GM12878 (cell line): ENCODE data around the gene PCBP4. TPM values are rescaled to one million over a fixed set of nuclear protein-coding genes. Genes with fewer than 3 reads are reported as not detected.

Experiments used
- ATAC-seq: fragments of 200-7000 bp; cut with Tn5 transposase; 3 replicates; pipeline ENCODE4 v1.9.1; 2020; ENCODE audit warnings: mild to moderate bottlenecking, moderate library complexity
- BruUV-seq: library from RNA; stranded (reverse); fragments of 400-500 nt; replicated peaks from 2 replicates; lab custom pipeline; 2021; lab: Mats Ljungman, UMichigan
- CTCF ChIA-PET: fragments of 300-600 bp; sonication (Branson Sonifier 250); formaldehyde crosslinking; extraction: SDS; loops from one replicate; lab custom pipeline; 2021; ENCODE audit warnings: inconsistent platforms; lab: Yijun Ruan, JAX
- POLR2A ChIA-PET: fragments of 350-600 bp; formaldehyde crosslinking; extraction: SDS; loops from one replicate; lab custom pipeline; 2021; ENCODE audit warnings: inconsistent platforms; lab: Charles Lee
- RAD21 ChIA-PET: fragments of 300-600 bp; sonication (Branson Sonifier 250); formaldehyde crosslinking; loops from one replicate; lab custom pipeline; 2023; ENCODE audit warnings: antibody characterized with exemption; ENCODE audit not compliant: unreplicated experiment; lab: Charles Lee
- SMC1A ChIA-PET: fragments of 300-600 bp; sonication (Branson Sonifier 250); formaldehyde crosslinking; loops from one replicate; lab custom pipeline; 2023; ENCODE audit not compliant: unreplicated experiment, uncharacterized antibody; lab: Charles Lee
- DNase-seq: peaks from one replicate; pipeline ENCODE4 v3.0.0-alpha.2; 2011; ENCODE audit warnings: low read depth, low spot score
- FAIRE-seq: peaks from 3 replicates; lab custom pipeline; 2011; peaks lifted over from hg19 to GRCh38; lab: Jason Lieb, UNC
- H2AFZ ChIP-seq: 2 replicates; pipeline ENCODE4 v1.6.0; 2011; ENCODE audit warnings: low read depth, low read length, control low read depth; ENCODE audit not compliant: control insufficient read depth
- H3K27ac ChIP-seq: 2 replicates; pipeline ENCODE4 v1.5.1; 2011; ENCODE audit warnings: control low read depth; ENCODE audit not compliant: control insufficient read depth, insufficient read depth
- H3K27me3 ChIP-seq, 2 experiments: replicated peaks in 1 of 2; 2 replicates each; pipeline versions ENCODE4 v1.6.0 to v1.6.1; 2011; ENCODE audit warnings: low read length in 1 of 2; ENCODE audit not compliant: control insufficient read depth in 2 of 2, insufficient read depth in 2 of 2
- H3K36me3 ChIP-seq, 2 experiments: 2 replicates each; pipeline ENCODE4 v1.5.1; 2011; ENCODE audit warnings: low read length in 1 of 2; ENCODE audit not compliant: control insufficient read depth in 2 of 2, insufficient read depth in 2 of 2
- H3K4me1 ChIP-seq: 2 replicates; pipeline ENCODE4 v1.6.1; 2011; ENCODE audit warnings: mild to moderate bottlenecking, low read length, moderate library complexity, mixed read lengths; ENCODE audit not compliant: control insufficient read depth, insufficient read depth
- H3K4me2 ChIP-seq: 2 replicates; pipeline ENCODE4 v1.6.0; 2011; ENCODE audit warnings: control low read depth; ENCODE audit not compliant: control insufficient read depth, insufficient read depth
- H3K4me3 ChIP-seq: fragments of 200-600 bp; sonication (generic); 2 replicates; pipeline ENCODE4 v1.5.1; 2016
- H3K79me2 ChIP-seq: 2 replicates; pipeline ENCODE4 v1.6.0; 2011; ENCODE audit warnings: low read length; ENCODE audit not compliant: control insufficient read depth, insufficient read depth
- H3K9ac ChIP-seq: 2 replicates; pipeline ENCODE4 v1.8.0; 2011; ENCODE audit warnings: low read length, control low read depth, mixed read lengths; ENCODE audit not compliant: control insufficient read depth, insufficient read depth
- H3K9me3 ChIP-seq: replicated peaks from 3 replicates; pipeline ENCODE4 v1.5.1; 2011; ENCODE audit warnings: mild to moderate bottlenecking, low read length; ENCODE audit not compliant: control insufficient read depth, insufficient read depth
- H4K20me1 ChIP-seq: 2 replicates; pipeline ENCODE4 v1.6.0; 2011; ENCODE audit not compliant: control insufficient read depth, insufficient read depth
- BMI1 ChIP-seq: fragments of 450-650 bp; IDR thresholded peaks from 2 replicates; pipeline ENCODE4 v1.6.1; 2016; ENCODE audit warnings: mild to moderate bottlenecking, moderate library complexity, borderline replicate concordance
- HDGF ChIP-seq: fragments of 450-650 bp; IDR thresholded peaks from 2 replicates; pipeline ENCODE4 v1.6.1; 2016; ENCODE audit warnings: antibody characterized with exemption
- NFXL1 ChIP-seq: fragments of 450-650 bp; IDR thresholded peaks from 2 replicates; pipeline ENCODE4 v1.6.1; 2017; ENCODE audit warnings: antibody characterized with exemption, mild to moderate bottlenecking, borderline replicate concordance
- POLR2AphosphoS5 ChIP-seq: IDR thresholded peaks from 2 replicates; pipeline ENCODE4 v1.6.1; 2011; ENCODE audit warnings: mild to moderate bottlenecking, low read length, inconsistent platforms
- RBBP5 ChIP-seq: fragments of 200-600 bp; sonication (generic); conservative IDR thresholded peaks from 2 replicates; pipeline ENCODE4 v1.6.1; 2016
- RELA ChIP-seq: fragments of 450-650 bp; IDR thresholded peaks from 2 replicates; pipeline ENCODE4 v1.8.0; 2014; ENCODE audit warnings: borderline replicate concordance; ENCODE audit not compliant: partially characterized antibody
- SMAD5 ChIP-seq: IDR thresholded peaks from 2 replicates; pipeline ENCODE4 v1.6.1; 2016; ENCODE audit warnings: antibody characterized with exemption, low read depth
- TBL1XR1 ChIP-seq: IDR thresholded peaks from 2 replicates; pipeline ENCODE4 v1.6.1; 2012; ENCODE audit warnings: low read depth, low read length, improper control_type of control experiment
- ZBED1 ChIP-seq: IDR thresholded peaks from 2 replicates; pipeline ENCODE4 v1.6.1; 2016; ENCODE audit warnings: borderline replicate concordance
- ZNF384 ChIP-seq: IDR thresholded peaks from 2 replicates; pipeline ENCODE4 v1.6.1; 2012; ENCODE audit warnings: low read depth, mild to moderate bottlenecking, low read length, improper control_type of control experiment, borderline replicate concordance
- WGBS: methylation state at CpG from one replicate; pipeline ENCODE4 v1.1.6; 2016; ENCODE audit warnings: low lambda C conversion rate; ENCODE audit not compliant: insufficient replicate concordance, insufficient coverage; ENCODE audit errors: missing lambda C conversion rate; 5-methylcytosine and 5-hydroxymethylcytosine counted together
- in situ Hi-C: fragments of 300-500 bp; cut with MboI; formaldehyde crosslinking; loops from 9 replicates; pipeline ENCODE4 v1.14.3; 2018; ENCODE audit warnings: mixed read lengths
- intact Hi-C: fragments of 100-400 bp; cut with micrococcal nuclease; formaldehyde crosslinking; loops from one replicate; pipeline ENCODE4 v1.14.2; 2022; ENCODE audit not compliant: unreplicated experiment
- polyA plus RNA-seq, 11 experiments: library from polyadenylated mRNA; depleted of rRNA in 4 of 11; unstranded in 6 of 11; stranded (reverse) in 5 of 11; fragments of >200 nt; fragmentation: Nextera tagmentation in 4 of 11; fragmentation: Illumina TruSeq in 1 of 11; extraction: Ambion mirVana in 4 of 11; extraction: Trizol in 1 of 11; gene quantifications; 1 replicate in 1 of 11; 2 replicates in 10 of 11; pipeline versions ENCODE4 v1.2.1 to v1.2.3, GENCODE V29; 2011 to 2016; ENCODE audit warnings: inconsistent platforms in 2 of 11, missing spikeins in 2 of 11, low read depth in 1 of 11
- total RNA-seq, 4 experiments: library from RNA; depleted of rRNA in 3 of 4; stranded (reverse); fragments of >200 nt in 3 of 4; fragmentation: Illumina TruSeq in 1 of 4; extraction: Trizol in 1 of 4; gene quantifications; 2 replicates each; pipeline versions ENCODE4 v1.2.1 to v1.2.3, GENCODE V29; 2013 to 2021
- TF ChIP-seq, protein P1 (sequence below): fragments of 450-650 bp; IDR thresholded peaks from 2 replicates; pipeline ENCODE4 v1.6.1; 2016; ENCODE audit warnings: mild to moderate bottlenecking
- TF ChIP-seq, protein P2 (sequence below): fragments of 450-650 bp; formaldehyde crosslinking; IDR thresholded peaks from 2 replicates; pipeline ENCODE4 v1.4.0; 2020; ENCODE audit warnings: mild to moderate bottlenecking, moderate library complexity
- TF ChIP-seq, protein P3 (sequence below): fragments of 450-650 bp; IDR thresholded peaks from 2 replicates; pipeline ENCODE4 v1.6.1; 2017; ENCODE audit warnings: antibody characterized with exemption, mild to moderate bottlenecking, moderate library complexity

The PCBP4 gene
- total and polyA plus RNA-seq, 10 of the 15 experiments (the other 5 are each of a cell fraction or from before 2014, with no cell fraction given): 0.05 to 14.5 (median 4.2) TPM

DNA sequence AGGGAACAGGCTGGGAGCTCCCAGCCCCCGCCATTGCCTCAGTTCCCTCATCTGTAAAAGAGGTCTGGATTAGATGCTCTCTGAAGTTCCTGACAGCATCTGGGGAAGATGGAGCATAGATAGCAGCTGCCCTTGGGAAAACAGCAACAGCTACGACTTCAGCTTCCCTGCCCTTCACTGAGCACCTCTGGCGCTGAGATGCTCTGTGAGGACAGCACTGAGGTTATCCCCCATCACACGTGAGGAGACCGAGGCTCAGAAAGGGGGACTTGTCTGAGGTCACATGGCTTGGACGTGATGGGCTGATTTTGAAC is 39.5 kb upstream of the PCBP4 start (continued):
- TF ChIP-seq ZBED1 (no peak), BMI1 (no peak), NFXL1 (no peak), TBL1XR1 (no peak), HDGF (no peak), POLR2AphosphoS5 (no peak), SMAD5 (no peak)
- TF ChIP-seq, protein P1, sequence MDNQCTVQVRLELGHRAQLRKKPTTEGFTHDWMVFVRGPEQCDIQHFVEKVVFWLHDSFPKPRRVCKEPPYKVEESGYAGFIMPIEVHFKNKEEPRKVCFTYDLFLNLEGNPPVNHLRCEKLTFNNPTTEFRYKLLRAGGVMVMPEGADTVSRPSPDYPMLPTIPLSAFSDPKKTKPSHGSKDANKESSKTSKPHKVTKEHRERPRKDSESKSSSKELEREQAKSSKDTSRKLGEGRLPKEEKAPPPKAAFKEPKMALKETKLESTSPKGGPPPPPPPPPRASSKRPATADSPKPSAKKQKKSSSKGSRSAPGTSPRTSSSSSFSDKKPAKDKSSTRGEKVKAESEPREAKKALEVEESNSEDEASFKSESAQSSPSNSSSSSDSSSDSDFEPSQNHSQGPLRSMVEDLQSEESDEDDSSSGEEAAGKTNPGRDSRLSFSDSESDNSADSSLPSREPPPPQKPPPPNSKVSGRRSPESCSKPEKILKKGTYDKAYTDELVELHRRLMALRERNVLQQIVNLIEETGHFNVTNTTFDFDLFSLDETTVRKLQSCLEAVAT: no peak

DNA sequence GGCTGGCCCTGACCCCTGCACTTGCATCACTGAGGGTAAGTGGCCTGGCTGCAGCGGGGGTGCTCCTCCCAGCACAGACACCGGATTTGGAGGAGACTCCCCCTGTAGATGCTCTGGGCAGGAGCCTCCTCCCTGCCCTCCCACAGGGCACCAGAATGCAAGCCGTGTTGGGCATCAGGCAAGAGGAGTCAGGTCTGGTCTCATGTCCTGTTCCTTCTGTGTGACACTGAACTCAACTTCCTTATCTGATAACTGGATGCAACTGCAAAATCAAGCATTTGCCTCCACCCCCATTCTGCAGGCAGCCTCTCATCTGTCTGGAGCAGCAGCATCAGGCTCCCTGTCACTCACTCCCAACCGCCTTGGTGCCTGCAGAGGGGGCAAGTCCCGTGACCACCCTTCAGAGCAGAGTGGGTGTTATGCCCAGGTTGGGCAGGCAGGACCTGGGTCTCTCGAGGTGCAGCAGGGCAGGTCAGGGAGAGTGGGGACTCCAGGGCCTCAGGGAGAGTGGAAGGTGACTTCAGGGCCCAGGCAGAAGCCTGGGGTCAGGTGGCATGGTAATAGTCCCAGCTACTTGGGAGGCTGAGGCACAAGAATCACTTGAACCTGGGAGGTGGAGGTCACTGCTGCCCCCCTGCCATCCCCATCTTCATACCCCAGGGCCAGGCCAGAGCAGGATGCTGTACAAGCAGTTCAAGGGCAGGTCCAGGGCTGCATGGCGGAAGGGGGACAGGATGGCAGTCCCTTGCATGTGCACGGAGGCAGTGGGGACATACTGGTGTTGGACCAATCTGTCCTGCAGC is 39.0 kb upstream of the PCBP4 start:
- ChIA-PET RAD21 (interaction anchor here (1.0 to 8.5 kb wide), 8 partner anchors 15 to 138 kb away, joined by 3 to 165 read pairs (median 50); partner anchors contain the start of genes DUSP7, PARP3 and RRP9), CTCF (interaction anchor here (0.8 to 10.6 kb wide), 11 partner anchors 9 to 147 kb away, joined by 3 to 334 read pairs (median 17); partner anchors contain the start of genes ACY1 and DUSP7), SMC1A (interaction anchor here (1.0 to 7.7 kb wide), 9 partner anchors 10 to 138 kb away, joined by 3 to 179 read pairs (median 6); partner anchors contain the start of gene DUSP7), POLR2A (interaction anchor here (0.5 to 1.8 kb wide), 5 partner anchors 9 to 50 kb away, joined by 4 to 6 read pairs (median 4); partner anchors contain the start of gene DUSP7)
- Histone ChIP-seq H3K79me2 (no peaks in the 10 kb centered on the region), H3K4me2 (peak overlapping the region; percentile 33; the same call in 1 of the 2 replicates), H2AFZ (peak overlapping the region; percentile 29), H3K9ac (no peak overlapping the region), H3K9me3 (no peaks in the 10 kb centered on the region), H3K27ac (no peak overlapping the region), H3K4me1 (peaks cover 12% of the 10 kb centered on the region), H3K36me3 (no peaks in the 10 kb centered on the region), H4K20me1 (no peaks in the 10 kb centered on the region), H3K27me3 (no peaks in the 10 kb centered on the region; a peak in 1 of 4 replicates), H3K4me3 (no peak overlapping the region)
- no TSS peak for BruUV-seq
- no peak for DNase-seq
- in situ Hi-C loops (no loop called here), intact Hi-C loops (no loop called here)
- ATAC-seq: no peak
- WGBS: 33% methylated on average over 8 of the region's 8 CpGs
- FAIRE-seq: no peak
- TF ChIP-seq, protein P2, sequence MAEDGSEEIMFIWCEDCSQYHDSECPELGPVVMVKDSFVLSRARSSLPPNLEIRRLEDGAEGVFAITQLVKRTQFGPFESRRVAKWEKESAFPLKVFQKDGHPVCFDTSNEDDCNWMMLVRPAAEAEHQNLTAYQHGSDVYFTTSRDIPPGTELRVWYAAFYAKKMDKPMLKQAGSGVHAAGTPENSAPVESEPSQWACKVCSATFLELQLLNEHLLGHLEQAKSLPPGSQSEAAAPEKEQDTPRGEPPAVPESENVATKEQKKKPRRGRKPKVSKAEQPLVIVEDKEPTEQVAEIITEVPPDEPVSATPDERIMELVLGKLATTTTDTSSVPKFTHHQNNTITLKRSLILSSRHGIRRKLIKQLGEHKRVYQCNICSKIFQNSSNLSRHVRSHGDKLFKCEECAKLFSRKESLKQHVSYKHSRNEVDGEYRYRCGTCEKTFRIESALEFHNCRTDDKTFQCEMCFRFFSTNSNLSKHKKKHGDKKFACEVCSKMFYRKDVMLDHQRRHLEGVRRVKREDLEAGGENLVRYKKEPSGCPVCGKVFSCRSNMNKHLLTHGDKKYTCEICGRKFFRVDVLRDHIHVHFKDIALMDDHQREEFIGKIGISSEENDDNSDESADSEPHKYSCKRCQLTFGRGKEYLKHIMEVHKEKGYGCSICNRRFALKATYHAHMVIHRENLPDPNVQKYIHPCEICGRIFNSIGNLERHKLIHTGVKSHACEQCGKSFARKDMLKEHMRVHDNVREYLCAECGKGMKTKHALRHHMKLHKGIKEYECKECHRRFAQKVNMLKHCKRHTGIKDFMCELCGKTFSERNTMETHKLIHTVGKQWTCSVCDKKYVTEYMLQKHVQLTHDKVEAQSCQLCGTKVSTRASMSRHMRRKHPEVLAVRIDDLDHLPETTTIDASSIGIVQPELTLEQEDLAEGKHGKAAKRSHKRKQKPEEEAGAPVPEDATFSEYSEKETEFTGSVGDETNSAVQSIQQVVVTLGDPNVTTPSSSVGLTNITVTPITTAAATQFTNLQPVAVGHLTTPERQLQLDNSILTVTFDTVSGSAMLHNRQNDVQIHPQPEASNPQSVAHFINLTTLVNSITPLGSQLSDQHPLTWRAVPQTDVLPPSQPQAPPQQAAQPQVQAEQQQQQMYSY (CRISPR knock-in tag): no peak
- TF ChIP-seq, protein P3, sequence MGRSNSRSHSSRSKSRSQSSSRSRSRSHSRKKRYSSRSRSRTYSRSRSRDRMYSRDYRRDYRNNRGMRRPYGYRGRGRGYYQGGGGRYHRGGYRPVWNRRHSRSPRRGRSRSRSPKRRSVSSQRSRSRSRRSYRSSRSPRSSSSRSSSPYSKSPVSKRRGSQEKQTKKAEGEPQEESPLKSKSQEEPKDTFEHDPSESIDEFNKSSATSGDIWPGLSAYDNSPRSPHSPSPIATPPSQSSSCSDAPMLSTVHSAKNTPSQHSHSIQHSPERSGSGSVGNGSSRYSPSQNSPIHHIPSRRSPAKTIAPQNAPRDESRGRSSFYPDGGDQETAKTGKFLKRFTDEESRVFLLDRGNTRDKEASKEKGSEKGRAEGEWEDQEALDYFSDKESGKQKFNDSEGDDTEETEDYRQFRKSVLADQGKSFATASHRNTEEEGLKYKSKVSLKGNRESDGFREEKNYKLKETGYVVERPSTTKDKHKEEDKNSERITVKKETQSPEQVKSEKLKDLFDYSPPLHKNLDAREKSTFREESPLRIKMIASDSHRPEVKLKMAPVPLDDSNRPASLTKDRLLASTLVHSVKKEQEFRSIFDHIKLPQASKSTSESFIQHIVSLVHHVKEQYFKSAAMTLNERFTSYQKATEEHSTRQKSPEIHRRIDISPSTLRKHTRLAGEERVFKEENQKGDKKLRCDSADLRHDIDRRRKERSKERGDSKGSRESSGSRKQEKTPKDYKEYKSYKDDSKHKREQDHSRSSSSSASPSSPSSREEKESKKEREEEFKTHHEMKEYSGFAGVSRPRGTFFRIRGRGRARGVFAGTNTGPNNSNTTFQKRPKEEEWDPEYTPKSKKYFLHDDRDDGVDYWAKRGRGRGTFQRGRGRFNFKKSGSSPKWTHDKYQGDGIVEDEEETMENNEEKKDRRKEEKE: no peak
- TF ChIP-seq ZNF384 (no peak), RELA (no peak), RBBP5 (no peak)
